RWPE2 (cell line): ENCODE results near the gene ATP6V0C.
"Not testable (repeated sequence)": the region's sequence is repeated elsewhere in the genome, so short reads cannot be mapped to it uniquely, and the experiment has no call there.

Experiments used
- ATAC-seq: fragments of 200-7000 bp; cut with Tn5 transposase; 3 replicates; pipeline ENCODE4 v1.9.1; 2021; ENCODE audit warnings: low read depth
- DNase-seq: peaks from one replicate; pipeline ENCODE4 v3.0.0-alpha.2; 2020; ENCODE audit warnings: low spot score
- H3K27ac ChIP-seq: fragments of 450-650 bp; 2 replicates; pipeline ENCODE4 v1.5.1; 2017; ENCODE audit warnings: mild to moderate bottlenecking; ENCODE audit not compliant: poor library complexity, severe bottlenecking
- H3K27me3 ChIP-seq: fragments of 250-450 bp; sonication (Bioruptor Pico); 2 replicates; pipeline ENCODE4 v1.5.1; 2021; ENCODE audit warnings: mild to moderate bottlenecking, moderate library complexity; ENCODE audit not compliant: insufficient read depth, poor library complexity, severe bottlenecking
- H3K36me3 ChIP-seq: fragments of 250-450 bp; sonication (Bioruptor Pico); 2 replicates; pipeline ENCODE4 v1.5.1; 2020; ENCODE audit warnings: low read depth, mild to moderate bottlenecking, moderate library complexity
- H3K4me1 ChIP-seq: fragments of 250-450 bp; sonication (Bioruptor Pico); 2 replicates; pipeline ENCODE4 v1.5.1; 2021; ENCODE audit warnings: mild to moderate bottlenecking, moderate library complexity; ENCODE audit not compliant: insufficient read depth, poor library complexity, severe bottlenecking
- H3K4me3 ChIP-seq: fragments of 250-450 bp; sonication (Bioruptor Pico); 2 replicates; pipeline ENCODE4 v1.5.1; 2021; ENCODE audit warnings: mild to moderate bottlenecking, moderate library complexity; ENCODE audit not compliant: severe bottlenecking
- H3K9me3 ChIP-seq: fragments of 250-450 bp; sonication (Bioruptor Pico); 2 replicates; pipeline ENCODE4 v1.5.1; 2021; ENCODE audit warnings: mild to moderate bottlenecking, moderate library complexity; ENCODE audit not compliant: severe bottlenecking
- TF ChIP-seq, protein P1 (sequence below): fragments of 450-650 bp; IDR thresholded peaks from one replicate; pipeline ENCODE4 v1.5.1; 2017; ENCODE audit warnings: mild to moderate bottlenecking, moderate library complexity; ENCODE audit not compliant: poor library complexity, severe bottlenecking

Gene ATP6V0C

GRCh38 chr16:2531371-2531695, 17.6 kb downstream of the ATP6V0C start, which contains the start of gene CEMP1:
Gene CEMP1 (minus strand): TSS chr16:2531408. CDS start chr16:2531073, 335 bp downstream.
- Histone ChIP-seq H3K36me3 (no peaks in the 10 kb centered on the region), H3K4me3 (peak within 1 kb of the TSS; percentile 35), H3K27me3 (no peaks in the 10 kb centered on the region), H3K9me3 (no peaks in the 10 kb centered on the region), H3K27ac (peak within 1 kb of the TSS; percentile 56), H3K4me1 (no peaks in the 10 kb centered on the region)
- TF ChIP-seq, protein P1, sequence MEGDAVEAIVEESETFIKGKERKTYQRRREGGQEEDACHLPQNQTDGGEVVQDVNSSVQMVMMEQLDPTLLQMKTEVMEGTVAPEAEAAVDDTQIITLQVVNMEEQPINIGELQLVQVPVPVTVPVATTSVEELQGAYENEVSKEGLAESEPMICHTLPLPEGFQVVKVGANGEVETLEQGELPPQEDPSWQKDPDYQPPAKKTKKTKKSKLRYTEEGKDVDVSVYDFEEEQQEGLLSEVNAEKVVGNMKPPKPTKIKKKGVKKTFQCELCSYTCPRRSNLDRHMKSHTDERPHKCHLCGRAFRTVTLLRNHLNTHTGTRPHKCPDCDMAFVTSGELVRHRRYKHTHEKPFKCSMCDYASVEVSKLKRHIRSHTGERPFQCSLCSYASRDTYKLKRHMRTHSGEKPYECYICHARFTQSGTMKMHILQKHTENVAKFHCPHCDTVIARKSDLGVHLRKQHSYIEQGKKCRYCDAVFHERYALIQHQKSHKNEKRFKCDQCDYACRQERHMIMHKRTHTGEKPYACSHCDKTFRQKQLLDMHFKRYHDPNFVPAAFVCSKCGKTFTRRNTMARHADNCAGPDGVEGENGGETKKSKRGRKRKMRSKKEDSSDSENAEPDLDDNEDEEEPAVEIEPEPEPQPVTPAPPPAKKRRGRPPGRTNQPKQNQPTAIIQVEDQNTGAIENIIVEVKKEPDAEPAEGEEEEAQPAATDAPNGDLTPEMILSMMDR, result no peak
- ATAC-seq, result peak; percentile 1; the same call in 2 of the 3 replicates
- no peak for DNase-seq

- Histone ChIP-seq H3K4me3 (peak overlapping the region; percentile 35), H3K36me3 (no peaks in the 10 kb centered on the region), H3K27ac (peak overlapping the region; percentile 56), H3K9me3 (no peaks in the 10 kb centered on the region), H3K4me1 (peaks cover 4% of the 10 kb centered on the region), H3K27me3 (no peaks in the 10 kb centered on the region)
- TF ChIP-seq, protein P1, result no peak
- peak; percentile 98 for DNase-seq
- ATAC-seq, result peak; percentile 87
Observed at GRCh38 chr16:2531696-2532493, 18.1 kb downstream of the ATP6V0C start.

GRCh38 chr16:2532494-2533141, 18.9 kb downstream of the ATP6V0C start:
- ATAC-seq, result peak; percentile 44

DNA sequence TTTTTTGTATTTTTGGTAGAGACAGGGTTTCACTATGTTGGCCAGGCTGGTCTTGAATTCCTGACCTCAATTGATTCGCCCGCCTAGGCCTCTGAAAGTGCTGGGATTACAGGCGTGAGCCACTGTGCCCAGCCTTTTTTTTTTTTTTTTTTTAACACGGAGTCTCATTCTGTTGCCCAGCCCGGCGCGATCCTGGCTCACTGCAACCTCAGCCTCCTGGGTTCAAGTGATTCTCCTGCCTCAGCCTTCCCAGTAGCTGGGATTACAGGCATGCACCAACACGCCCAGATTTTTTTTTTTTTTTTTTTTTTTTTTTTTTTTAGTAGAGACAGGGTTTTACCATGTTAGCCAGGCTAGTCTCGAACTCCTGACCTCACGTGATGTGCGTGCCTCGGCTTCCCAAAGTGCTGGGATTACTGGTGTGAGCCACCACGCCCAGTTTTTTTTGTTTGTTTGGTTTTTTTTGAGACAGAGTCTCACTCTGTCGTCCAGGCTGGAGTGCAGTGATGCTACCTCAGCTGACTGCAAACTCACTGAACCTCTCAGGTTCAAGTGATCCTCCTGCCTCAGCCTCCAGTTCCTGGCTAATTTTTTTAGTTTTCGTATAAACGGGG, 19.5 kb downstream of the ATP6V0C start:
- H3K4me1 ChIP-seq, ATAC-seq, H3K36me3 ChIP-seq, H3K27me3 ChIP-seq, H3K9me3 ChIP-seq, DNase-seq: not testable (repeated sequence)
- peak overlapping the region; percentile 56 for H3K27ac ChIP-seq
- peak overlapping the region; percentile 35 for H3K4me3 ChIP-seq

More at GRCh38 chr16:2532494-2533141, 18.9 kb downstream of the ATP6V0C start:
- no peaks in the 10 kb centered on the region for H3K9me3 ChIP-seq
- peak; percentile 89 for DNase-seq
- H3K27me3 ChIP-seq, result no peaks in the 10 kb centered on the region
- H3K27ac ChIP-seq, result peak overlapping the region; percentile 56
- H3K36me3 ChIP-seq, result no peaks in the 10 kb centered on the region
- TF ChIP-seq, protein P1, result no peak
- H3K4me3 ChIP-seq, result peak overlapping the region; percentile 35
- peaks cover 6% of the 10 kb centered on the region for H3K4me1 ChIP-seq

DNA sequence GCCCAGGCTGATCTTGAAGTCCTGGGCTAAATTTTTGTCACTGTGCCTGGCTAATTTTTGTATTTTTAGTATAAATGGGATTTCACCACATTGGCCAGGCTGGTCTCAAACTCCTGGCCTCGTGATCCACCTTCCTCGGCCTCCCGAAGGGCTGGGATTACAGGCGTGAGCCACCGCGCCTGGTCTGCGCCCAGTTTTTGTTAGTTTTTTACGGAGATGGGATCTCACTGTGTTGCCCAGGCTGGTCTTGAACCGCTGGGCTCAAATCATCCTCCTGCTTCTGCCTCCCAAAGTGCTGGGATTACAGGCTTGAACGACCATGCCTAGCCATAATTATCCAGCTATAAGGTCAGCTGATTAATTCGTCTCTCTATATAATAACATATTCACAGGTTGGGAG, 20.2 kb downstream of the ATP6V0C start:
- H3K4me3 ChIP-seq, result no peak overlapping the region
- DNase-seq (no peak), ATAC-seq (no peak)
- H3K9me3 ChIP-seq, result no peaks in the 10 kb centered on the region
- no peak overlapping the region for H3K27ac ChIP-seq
- TF ChIP-seq, protein P1, result no peak
- H3K27me3 ChIP-seq, result no peaks in the 10 kb centered on the region
- H3K4me1 ChIP-seq, result peaks cover 6% of the 10 kb centered on the region
- no peaks in the 10 kb centered on the region for H3K36me3 ChIP-seq

- not testable (repeated sequence) for H3K4me3 ChIP-seq, H3K9me3 ChIP-seq, ATAC-seq, DNase-seq, H3K36me3 ChIP-seq, H3K27me3 ChIP-seq, H3K4me1 ChIP-seq, H3K27ac ChIP-seq
Observed at GRCh38 chr16:2534335-2534734, 20.6 kb downstream of the ATP6V0C start.
